GM21576 (cell line): ENCODE measurements around the gene EMC8.
"Not testable (repeated sequence)": the region's sequence is repeated elsewhere in the genome, so short reads cannot be mapped to it uniquely, and the experiment has no call there.

Source experiments
- ATAC-seq: cut with Tn5 transposase; IDR thresholded peaks from one replicate; pipeline ENCODE4 v1.9.1; 2021; ENCODE audit warnings: mild to moderate bottlenecking, moderate library complexity; ENCODE audit not compliant: unreplicated experiment

Gene EMC8

GRCh38 chr16:85835227-85835751 is 35.9 kb upstream of the EMC8 start:
- no peak for ATAC-seq

GRCh38 chr16:85834741-85835140 is 35.4 kb upstream of the EMC8 start:
- ATAC-seq: no peak

- no peak for ATAC-seq
Measured at GRCh38 chr16:85833219-85833920, 34.0 kb upstream of the EMC8 start.

- no peak for ATAC-seq
Measured at GRCh38 chr16:85832570-85833218, 33.4 kb upstream of the EMC8 start.

- no peak for ATAC-seq
Measured at GRCh38 chr16:85830821-85831220, 31.5 kb upstream of the EMC8 start.

GRCh38 chr16:85829751-85830445 is 30.6 kb upstream of the EMC8 start:
- ATAC-seq: no peak

GRCh38 chr16:85829171-85829719 is 29.9 kb upstream of the EMC8 start:
- no peak for ATAC-seq

GRCh38 chr16:85828166-85828565 is 28.8 kb upstream of the EMC8 start:
- ATAC-seq: no peak

GRCh38 chr16:85826686-85827247 is 27.4 kb upstream of the EMC8 start:
- ATAC-seq: no peak

- ATAC-seq: no peak
Measured at GRCh38 chr16:85825326-85825725, 26.0 kb upstream of the EMC8 start.

- ATAC-seq: no peak
Measured at GRCh38 chr16:85824161-85825135, 25.1 kb upstream of the EMC8 start.

- no peak for ATAC-seq
Measured at GRCh38 chr16:85823328-85823920, 24.1 kb upstream of the EMC8 start.

GRCh38 chr16:85822145-85822544 is 22.8 kb upstream of the EMC8 start:
- ATAC-seq: no peak

GRCh38 chr16:85821390-85822135 is 22.2 kb upstream of the EMC8 start:
- ATAC-seq: peak; percentile 76

- ATAC-seq: no peak
Measured at GRCh38 chr16:85820604-85821372, 21.4 kb upstream of the EMC8 start.

- no peak for ATAC-seq
Measured at GRCh38 chr16:85819771-85820170, 20.4 kb upstream of the EMC8 start.

- ATAC-seq: no peak
Measured at GRCh38 chr16:85819245-85819644, 19.9 kb upstream of the EMC8 start.

- not testable (repeated sequence) for ATAC-seq
Measured at GRCh38 chr16:85817195-85817594, 17.9 kb upstream of the EMC8 start.
